Epithelial cell of esophagus (primary cell): ENCODE measurements around the gene CDK11A.
"Not testable (repeated sequence)": the region's sequence is repeated elsewhere in the genome, so short reads cannot be mapped to it uniquely, and the experiment has no call there.

Experiments used
- DNase-seq: peaks from one replicate; pipeline ENCODE4 v3.0.0; 2010; ENCODE audit warnings: low read depth
- H3K4me3 ChIP-seq: 2 replicates; pipeline ENCODE4 v1.5.1; 2011; ENCODE audit warnings: mild to moderate bottlenecking, low read length, control low read depth
- CTCF ChIP-seq: IDR thresholded peaks from 2 replicates; pipeline ENCODE4 v1.5.1; 2011; ENCODE audit warnings: low read depth, mild to moderate bottlenecking, low read length, control low read depth, inconsistent platforms; ENCODE audit not compliant: insufficient read depth; ENCODE audit errors: missing control alignments

The CDK11A gene

GRCh38 chr1:1684031-1684681 is 40.0 kb downstream of the CDK11A start:
- DNase-seq = no peak
- no peak overlapping the region for H3K4me3 ChIP-seq
- TF ChIP-seq CTCF = no peak

GRCh38 chr1:1683104-1683905 is 40.9 kb downstream of the CDK11A start:
- no peak for DNase-seq
- no peak overlapping the region for H3K4me3 ChIP-seq
- no peak for TF ChIP-seq CTCF

- no peak for TF ChIP-seq CTCF
- DNase-seq = no peak
- H3K4me3 ChIP-seq = no peak overlapping the region
Measured at GRCh38 chr1:1680912-1681273, 43.3 kb downstream of the CDK11A start.

GRCh38 chr1:1680031-1680911 is 43.9 kb downstream of the CDK11A start:
- no peak for TF ChIP-seq CTCF
- no peak overlapping the region for H3K4me3 ChIP-seq

GRCh38 chr1:1678581-1679380 is 45.4 kb downstream of the CDK11A start:
- DNase-seq = no peak
- peak; percentile 16 for TF ChIP-seq CTCF
- H3K4me3 ChIP-seq = no peak overlapping the region

More at GRCh38 chr1:1680031-1680911, 43.9 kb downstream of the CDK11A start:
- no peak for DNase-seq

GRCh38 chr1:1677718-1678580 is 46.2 kb downstream of the CDK11A start:
- DNase-seq = no peak
- no peak overlapping the region for H3K4me3 ChIP-seq
- TF ChIP-seq CTCF = no peak

GRCh38 chr1:1676087-1676486 is 48.1 kb downstream of the CDK11A start:
- not testable (repeated sequence) for DNase-seq, H3K4me3 ChIP-seq

- not testable (repeated sequence) for DNase-seq, H3K4me3 ChIP-seq
Measured at GRCh38 chr1:1675218-1675617, 48.9 kb downstream of the CDK11A start.

GRCh38 chr1:1674806-1675205 is 49.4 kb downstream of the CDK11A start:
- H3K4me3 ChIP-seq, DNase-seq: not testable (repeated sequence)
